ENCODE measurements around the gene LRG1. TPM values are rescaled to one million over a fixed set of nuclear protein-coding genes. Genes with fewer than 3 reads are reported as not detected.

The LRG1 gene
- total RNA-seq, 1 experiment from 2014 or later = 0.81 TPM

DNA sequence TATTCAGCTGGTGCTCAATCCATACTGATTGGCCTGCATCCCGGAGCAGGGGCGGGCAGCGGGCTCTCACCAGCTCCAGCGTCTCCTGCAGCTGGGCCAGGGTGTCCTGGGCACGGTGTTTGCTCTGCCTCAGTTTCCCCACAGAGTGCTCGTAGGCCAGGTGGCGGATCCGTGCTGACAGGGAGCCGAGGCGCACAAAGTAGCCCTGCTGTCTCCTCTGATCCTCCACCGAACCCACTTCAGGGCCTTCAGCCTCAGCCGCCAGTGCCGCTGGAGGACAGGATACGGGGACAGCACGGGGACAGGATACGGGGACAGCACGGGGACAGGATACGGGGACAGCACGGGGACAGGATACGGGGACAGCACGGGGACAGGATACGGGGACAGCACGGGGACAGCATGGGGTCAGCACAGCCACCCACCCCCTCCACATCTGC is 14.3 kb downstream of the LRG1 start:
- Mint-ChIP-seq H3K27me3 (ENCODE audit: low read depth) (peaks cover 33% of the 10 kb centered on the region), H3K36me3 (no peaks in the 10 kb centered on the region), H3K4me3 (no peak overlapping the region), H3K4me1 (no peaks in the 10 kb centered on the region), H3K9me3 (no peaks in the 10 kb centered on the region), H3K27ac (no peak overlapping the region)
- no peak for ATAC-seq
- TF ChIP-seq, protein P1, sequence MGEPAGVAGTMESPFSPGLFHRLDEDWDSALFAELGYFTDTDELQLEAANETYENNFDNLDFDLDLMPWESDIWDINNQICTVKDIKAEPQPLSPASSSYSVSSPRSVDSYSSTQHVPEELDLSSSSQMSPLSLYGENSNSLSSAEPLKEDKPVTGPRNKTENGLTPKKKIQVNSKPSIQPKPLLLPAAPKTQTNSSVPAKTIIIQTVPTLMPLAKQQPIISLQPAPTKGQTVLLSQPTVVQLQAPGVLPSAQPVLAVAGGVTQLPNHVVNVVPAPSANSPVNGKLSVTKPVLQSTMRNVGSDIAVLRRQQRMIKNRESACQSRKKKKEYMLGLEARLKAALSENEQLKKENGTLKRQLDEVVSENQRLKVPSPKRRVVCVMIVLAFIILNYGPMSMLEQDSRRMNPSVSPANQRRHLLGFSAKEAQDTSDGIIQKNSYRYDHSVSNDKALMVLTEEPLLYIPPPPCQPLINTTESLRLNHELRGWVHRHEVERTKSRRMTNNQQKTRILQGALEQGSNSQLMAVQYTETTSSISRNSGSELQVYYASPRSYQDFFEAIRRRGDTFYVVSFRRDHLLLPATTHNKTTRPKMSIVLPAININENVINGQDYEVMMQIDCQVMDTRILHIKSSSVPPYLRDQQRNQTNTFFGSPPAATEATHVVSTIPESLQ (CRISPR knock-in tag; IDR thresholded peaks at IDR 0.05) = no peak
- TF ChIP-seq CBFB (CRISPR knock-in tag; IDR thresholded peaks at IDR 0.05; ENCODE audit: low read depth) (no peak), SMAD4 (CRISPR knock-in tag; IDR thresholded peaks at IDR 0.05) (no peak), RORB (CRISPR knock-in tag; IDR thresholded peaks at IDR 0.05) (no peak), ATF2 (CRISPR knock-in tag; IDR thresholded peaks at IDR 0.05; ENCODE audit: borderline replicate concordance, low read depth) (no peak), NR1H2 (CRISPR knock-in tag; IDR thresholded peaks at IDR 0.05) (no peak), ZNF423 (CRISPR knock-in tag; IDR thresholded peaks at IDR 0.05) (no peak), EMX1 (CRISPR knock-in tag; IDR thresholded peaks at IDR 0.05) (no peak), NFYB (CRISPR knock-in tag; conservative IDR thresholded peaks at IDR 0.05; ENCODE audit: low read depth) (no peak), MXD4 (CRISPR knock-in tag; IDR thresholded peaks at IDR 0.05; ENCODE audit: borderline replicate concordance) (no peak), ZNF532 (CRISPR knock-in tag; IDR thresholded peaks at IDR 0.05; ENCODE audit: borderline replicate concordance) (no peak)
- TF ChIP-seq, protein P2, sequence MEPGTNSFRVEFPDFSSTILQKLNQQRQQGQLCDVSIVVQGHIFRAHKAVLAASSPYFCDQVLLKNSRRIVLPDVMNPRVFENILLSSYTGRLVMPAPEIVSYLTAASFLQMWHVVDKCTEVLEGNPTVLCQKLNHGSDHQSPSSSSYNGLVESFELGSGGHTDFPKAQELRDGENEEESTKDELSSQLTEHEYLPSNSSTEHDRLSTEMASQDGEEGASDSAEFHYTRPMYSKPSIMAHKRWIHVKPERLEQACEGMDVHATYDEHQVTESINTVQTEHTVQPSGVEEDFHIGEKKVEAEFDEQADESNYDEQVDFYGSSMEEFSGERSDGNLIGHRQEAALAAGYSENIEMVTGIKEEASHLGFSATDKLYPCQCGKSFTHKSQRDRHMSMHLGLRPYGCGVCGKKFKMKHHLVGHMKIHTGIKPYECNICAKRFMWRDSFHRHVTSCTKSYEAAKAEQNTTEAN (CRISPR knock-in tag; IDR thresholded peaks at IDR 0.05) = no peak
- TF ChIP-seq, protein P3, sequence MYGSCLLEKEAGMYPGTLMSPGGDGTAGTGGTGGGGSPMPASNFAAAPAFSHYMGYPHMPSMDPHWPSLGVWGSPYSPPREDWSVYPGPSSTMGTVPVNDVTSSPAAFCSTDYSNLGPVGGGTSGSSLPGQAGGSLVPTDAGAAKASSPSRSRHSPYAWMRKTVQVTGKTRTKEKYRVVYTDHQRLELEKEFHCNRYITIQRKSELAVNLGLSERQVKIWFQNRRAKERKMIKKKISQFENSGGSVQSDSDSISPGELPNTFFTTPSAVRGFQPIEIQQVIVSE (CRISPR knock-in tag; IDR thresholded peaks at IDR 0.05; ENCODE audit: borderline replicate concordance) = no peak
- TF ChIP-seq, protein P4, sequence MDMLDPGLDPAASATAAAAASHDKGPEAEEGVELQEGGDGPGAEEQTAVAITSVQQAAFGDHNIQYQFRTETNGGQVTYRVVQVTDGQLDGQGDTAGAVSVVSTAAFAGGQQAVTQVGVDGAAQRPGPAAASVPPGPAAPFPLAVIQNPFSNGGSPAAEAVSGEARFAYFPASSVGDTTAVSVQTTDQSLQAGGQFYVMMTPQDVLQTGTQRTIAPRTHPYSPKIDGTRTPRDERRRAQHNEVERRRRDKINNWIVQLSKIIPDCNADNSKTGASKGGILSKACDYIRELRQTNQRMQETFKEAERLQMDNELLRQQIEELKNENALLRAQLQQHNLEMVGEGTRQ (CRISPR knock-in tag; IDR thresholded peaks at IDR 0.05) = no peak
- ChIA-PET POLR2A (interaction anchor here (1.0 kb wide), 1 partner anchor 9 kb away, joined by 9 read pairs; the partner anchor contains the start of gene PLIN5), CTCF (interaction anchor here (0.5 to 5.9 kb wide), 62 partner anchors 10 to 805 kb away, joined by 3 to 285 read pairs (median 5); partner anchors contain the start of genes CHAF1A, FEM1A, HDGFL2 and LRG1)
- DNase-seq (ENCODE audit: low spot score) = no peak

All from WTC11 (cell line).